GM21786 (cell line): Measurements from ENCODE around the gene GPD2.
"Not testable (repeated sequence)": the region's sequence is repeated elsewhere in the genome, so short reads cannot be mapped to it uniquely, and the experiment has no call there.

Experiments used
- ATAC-seq: cut with Tn5 transposase; IDR thresholded peaks from one replicate; pipeline ENCODE4 v1.9.1; 2021; ENCODE audit not compliant: unreplicated experiment

The GPD2 gene

GRCh38 chr2:156526950-156527636 is 90.9 kb downstream of the GPD2 start:
- peak; percentile 97 for ATAC-seq

DNA sequence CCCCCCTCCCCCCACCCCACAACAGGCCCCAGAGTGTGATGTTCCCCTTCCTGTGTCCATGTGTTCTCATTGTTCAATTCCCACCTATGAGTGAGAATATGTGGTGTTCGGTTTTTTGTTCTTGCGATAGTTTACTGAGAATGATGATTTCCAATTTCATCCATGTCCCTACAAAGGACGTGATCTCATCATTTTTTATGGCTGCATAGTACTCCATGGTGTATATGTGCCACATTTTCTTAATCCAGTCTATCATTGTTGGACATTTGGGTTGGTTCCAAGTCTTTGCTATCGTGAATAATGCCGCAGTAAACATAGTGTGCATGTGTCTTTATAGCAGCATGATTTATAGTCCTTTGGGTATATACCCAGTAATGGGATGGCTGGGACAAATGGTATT is 92.4 kb downstream of the GPD2 start:
- not testable (repeated sequence) for ATAC-seq

GRCh38 chr2:156532989-156533388 is 96.8 kb downstream of the GPD2 start:
- peak; percentile 66 for ATAC-seq

DNA sequence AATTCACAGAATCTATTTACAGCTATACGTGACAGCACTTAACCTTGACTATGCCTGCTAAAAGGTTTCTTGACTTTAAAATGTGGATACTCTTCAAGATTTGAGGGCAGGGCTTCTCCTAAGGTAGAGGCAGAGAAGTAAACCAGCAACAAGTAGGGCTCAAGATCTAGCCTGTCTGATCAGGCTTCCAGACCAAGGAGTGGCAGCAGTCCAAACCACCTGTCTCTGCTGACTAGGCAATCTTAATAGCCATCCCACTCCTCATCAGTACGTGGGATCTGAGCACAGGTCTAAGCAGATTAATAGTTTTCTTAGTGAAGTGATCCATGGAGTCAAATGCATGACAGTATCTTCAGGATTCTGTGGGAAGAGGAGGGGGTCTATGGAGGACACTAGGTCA is 100.4 kb downstream of the GPD2 start:
- ATAC-seq: no peak

DNA sequence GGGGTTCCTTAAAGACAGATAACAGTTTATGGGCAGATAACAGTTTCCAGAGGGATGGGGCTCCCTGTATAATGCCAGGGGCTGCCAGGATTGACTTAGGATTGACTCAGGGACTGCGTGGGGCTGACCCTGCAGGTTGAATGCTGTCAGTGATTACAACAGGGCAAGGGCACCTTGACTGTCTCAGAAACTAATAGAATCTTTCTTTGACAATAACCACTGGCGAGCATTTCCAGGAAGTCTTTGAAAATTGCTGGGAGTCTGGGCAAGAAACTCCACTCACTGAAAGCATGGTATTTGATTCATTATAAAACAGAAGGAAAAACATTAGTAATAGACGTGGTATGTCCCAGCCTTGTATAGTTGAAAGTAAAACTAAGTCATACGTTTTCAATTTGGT is 101.0 kb downstream of the GPD2 start:
- ATAC-seq: no peak

GRCh38 chr2:156538083-156538504 is 101.9 kb downstream of the GPD2 start:
- peak; percentile 73 for ATAC-seq

- ATAC-seq: no peak
Measured at GRCh38 chr2:156539086-156539860, 103.1 kb downstream of the GPD2 start.

- ATAC-seq: no peak
Measured at GRCh38 chr2:156540706-156541105, 104.5 kb downstream of the GPD2 start.

GRCh38 chr2:156541229-156541628 is 105.0 kb downstream of the GPD2 start:
- peak; percentile 27 for ATAC-seq

DNA sequence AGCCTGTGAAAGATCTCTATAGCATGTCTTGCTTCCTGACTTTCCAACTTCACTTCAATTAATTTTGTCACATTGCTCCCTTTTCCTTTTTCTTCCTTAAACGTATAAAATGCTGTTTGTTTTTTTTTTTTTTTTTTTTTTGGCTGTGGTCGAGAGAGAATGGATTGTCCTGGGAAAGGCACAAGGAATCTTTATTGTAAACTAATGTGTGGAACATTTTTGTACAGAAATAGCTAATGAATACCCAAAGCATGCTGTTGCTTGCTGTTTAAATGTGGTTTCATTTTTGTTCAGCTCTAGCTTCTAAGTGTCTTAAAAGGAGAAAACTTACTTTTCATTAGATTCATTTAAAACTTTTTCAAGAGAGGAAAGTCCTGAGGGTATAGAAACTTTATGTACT is 105.5 kb downstream of the GPD2 start:
- no peak for ATAC-seq

GRCh38 chr2:156548413-156548812 is 112.2 kb downstream of the GPD2 start:
- no peak for ATAC-seq

GRCh38 chr2:156553714-156554442 is 117.7 kb downstream of the GPD2 start:
- ATAC-seq: peak; percentile 64

- ATAC-seq: no peak
Measured at GRCh38 chr2:156561326-156561725, 125.1 kb downstream of the GPD2 start.

- no peak for ATAC-seq
Measured at GRCh38 chr2:156562124-156562523, 125.9 kb downstream of the GPD2 start.

GRCh38 chr2:156563994-156564753 is 128.0 kb downstream of the GPD2 start:
- ATAC-seq: no peak

- ATAC-seq: no peak
Measured at GRCh38 chr2:156565066-156565710, 129.0 kb downstream of the GPD2 start.

DNA sequence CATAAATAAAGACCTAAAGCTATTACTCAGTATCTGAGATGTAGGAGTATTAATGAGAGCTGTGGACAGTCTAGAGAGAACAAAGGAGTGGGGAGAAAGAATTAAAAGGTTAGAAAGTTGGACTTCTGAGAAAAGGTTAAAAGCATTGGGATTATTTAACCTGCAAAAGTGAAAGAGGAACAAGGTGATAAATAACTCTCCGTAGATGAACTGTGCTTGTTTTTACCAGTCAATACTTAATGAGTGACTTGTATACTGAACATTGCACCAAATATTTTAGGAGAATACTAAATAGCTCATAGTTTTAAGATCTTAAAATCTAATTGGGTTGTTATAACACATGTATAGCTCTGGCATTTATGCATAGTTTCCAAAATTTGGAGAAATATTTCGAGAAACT is 137.5 kb downstream of the GPD2 start:
- ATAC-seq: peak; percentile 71

GRCh38 chr2:156574112-156574511 is 137.9 kb downstream of the GPD2 start:
- ATAC-seq: no peak

- ATAC-seq: no peak
Measured at GRCh38 chr2:156576005-156576404, 139.8 kb downstream of the GPD2 start.

DNA sequence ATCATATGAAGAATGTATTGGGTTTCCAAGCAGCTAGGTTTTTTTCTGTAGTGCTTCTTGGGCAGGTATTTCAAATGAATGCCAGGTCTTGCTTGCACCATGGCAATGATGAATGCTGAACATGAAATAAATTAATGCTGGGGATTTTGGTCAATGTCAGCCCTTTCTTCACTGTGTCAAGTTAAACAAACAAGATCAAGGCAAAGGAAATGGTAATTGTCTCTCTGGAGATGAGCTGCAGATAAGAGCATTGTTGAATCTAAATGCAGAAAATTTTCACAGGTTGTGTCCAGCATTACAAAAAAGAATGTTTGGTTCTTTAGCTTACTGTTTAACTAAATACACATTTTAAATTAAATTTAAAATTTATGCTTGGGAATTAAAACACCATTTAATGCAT is 144.3 kb downstream of the GPD2 start:
- no peak for ATAC-seq

DNA sequence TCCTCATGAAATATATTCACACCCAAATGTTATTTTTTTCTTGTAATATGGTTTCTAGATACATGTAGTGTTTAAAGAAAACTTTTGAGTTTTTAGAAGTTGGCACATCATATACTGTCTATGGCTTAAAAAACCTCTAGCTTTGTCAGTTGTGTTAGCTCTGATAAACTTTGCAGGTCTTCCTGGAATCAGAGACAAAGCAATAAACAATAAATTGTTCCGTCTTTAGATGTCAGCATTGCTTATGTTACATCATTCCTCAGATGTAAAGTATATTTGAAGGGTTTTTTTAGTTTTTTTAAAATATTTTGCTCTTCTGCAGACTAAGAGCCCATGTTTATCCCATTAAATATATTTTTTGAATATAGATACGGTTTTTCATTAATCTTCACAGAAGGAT is 145.1 kb downstream of the GPD2 start:
- ATAC-seq: no peak
